Fibroblast of villous mesenchyme (primary cell): ENCODE results near the gene NUDT15. TPM values are rescaled to one million over a fixed set of nuclear protein-coding genes. Genes with fewer than 3 reads are reported as not detected.

Experiments
- DNase-seq: peaks from one replicate; pipeline ENCODE4 v3.0.0-alpha.2; 2010; ENCODE audit warnings: low read depth
- H3K4me3 ChIP-seq: 2 replicates; pipeline ENCODE4 v1.5.1; 2011; ENCODE audit warnings: low read depth, mild to moderate bottlenecking, low read length
- CTCF ChIP-seq: IDR thresholded peaks from 2 replicates; pipeline ENCODE4 v1.5.1; 2012; ENCODE audit warnings: low read depth, mild to moderate bottlenecking, low read length; ENCODE audit not compliant: insufficient read depth
- total RNA-seq: library from RNA; depleted of rRNA; stranded (reverse); fragments of >200 nt; gene quantifications from 2 replicates; pipeline ENCODE4 v1.2.3, GENCODE V29; 2012

Gene NUDT15
- total RNA-seq, 1 donor = 23.7 TPM

GRCh38 chr13:48074006-48074405 lies 36.5 kb downstream of the NUDT15 start:
- no peak for TF ChIP-seq CTCF

GRCh38 chr13:48078251-48078656 lies 40.7 kb downstream of the NUDT15 start:
- no peak overlapping the region for H3K4me3 ChIP-seq
- TF ChIP-seq CTCF = peak; percentile 14
- no peak for DNase-seq

More at GRCh38 chr13:48074006-48074405, 36.5 kb downstream of the NUDT15 start:
- H3K4me3 ChIP-seq = no peak overlapping the region
- DNase-seq = no peak

GRCh38 chr13:48081739-48082138 lies 44.2 kb downstream of the NUDT15 start:
- no peak overlapping the region for H3K4me3 ChIP-seq
- DNase-seq = no peak
- TF ChIP-seq CTCF = no peak

- H3K4me3 ChIP-seq = no peak overlapping the region
- DNase-seq = no peak
- TF ChIP-seq CTCF = no peak
Observed at GRCh38 chr13:48086272-48086671, 48.7 kb downstream of the NUDT15 start.

- no peak for TF ChIP-seq CTCF
- H3K4me3 ChIP-seq = peak overlapping the region; percentile 99
- DNase-seq = no peak
Observed at GRCh38 chr13:48093588-48093987, 56.1 kb downstream of the NUDT15 start.

- TF ChIP-seq CTCF = no peak
- DNase-seq = peak; percentile 26
Observed at GRCh38 chr13:48094404-48094780, 56.9 kb downstream of the NUDT15 start.

GRCh38 chr13:48094781-48095502 lies 57.4 kb downstream of the NUDT15 start, which contains the start of gene MED4:
Gene MED4 (minus strand): TSS chr13:48095104. CDS start chr13:48095078, 26 bp downstream.
- DNase-seq = peak; percentile 94
- peak within 1 kb of the TSS; percentile 99 for H3K4me3 ChIP-seq
- TF ChIP-seq CTCF = peak; percentile 100

More at GRCh38 chr13:48094404-48094780, 56.9 kb downstream of the NUDT15 start:
- H3K4me3 ChIP-seq = peak overlapping the region; percentile 99
